ENCODE measurements around the gene P4HB. TPM values are rescaled to one million over a fixed set of nuclear protein-coding genes. Genes with fewer than 3 reads are reported as not detected.

Gene P4HB
- total RNA-seq, 1 donor from 2014 or later, result 203 TPM

DNA sequence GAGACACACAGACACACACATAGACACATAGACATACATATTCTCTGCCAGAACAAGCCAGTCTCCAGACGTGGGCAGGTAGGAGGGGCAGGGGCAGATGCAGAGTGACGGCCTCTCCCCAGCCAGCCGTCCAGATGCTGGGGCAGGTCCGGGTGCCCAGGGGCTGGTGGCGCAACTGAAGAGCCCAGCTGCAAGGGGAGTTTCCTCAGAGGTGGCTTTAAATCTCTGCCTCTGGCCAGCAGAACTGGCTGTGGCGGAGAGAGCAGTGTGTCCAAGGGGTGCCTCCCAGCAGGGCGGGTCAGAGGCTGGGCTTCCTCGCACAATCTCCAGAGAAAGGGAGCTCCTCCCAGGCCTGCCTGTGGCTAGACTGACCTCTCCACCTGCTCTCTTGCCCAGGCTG lies 65.8 kb downstream of the P4HB start:
- Mint-ChIP-seq H3K9me3 (peaks cover 5% of the 10 kb centered on the region), H3K27me3 (ENCODE audit: insufficient read depth, low read depth) (peaks cover 2% of the 10 kb centered on the region), H3K4me3 (no peak overlapping the region), H3K36me3 (no peaks in the 10 kb centered on the region), H3K4me1 (peaks cover 3% of the 10 kb centered on the region), H3K27ac (no peak overlapping the region)
- Histone ChIP-seq H3K9ac (no peak overlapping the region), H4K20me1 (ENCODE audit: low read depth) (no peaks in the 10 kb centered on the region), H3K27ac (no peak overlapping the region), H3F3A (ENCODE audit: low read depth) (peaks cover 25% of the 10 kb centered on the region), H2AFZ (replicated peaks) (no peak overlapping the region), H3K4me2 (no peak overlapping the region), H3K4me1 (no peaks in the 10 kb centered on the region), H3K36me3 (no peaks in the 10 kb centered on the region), H3K4me3 (no peak overlapping the region), H3K9me3 (ENCODE audit: low read depth) (no peaks in the 10 kb centered on the region), H3K27me3 (peaks cover 4% of the 10 kb centered on the region), H3K79me2 (ENCODE audit: low read depth) (no peaks in the 10 kb centered on the region)
- TF ChIP-seq, protein P1, sequence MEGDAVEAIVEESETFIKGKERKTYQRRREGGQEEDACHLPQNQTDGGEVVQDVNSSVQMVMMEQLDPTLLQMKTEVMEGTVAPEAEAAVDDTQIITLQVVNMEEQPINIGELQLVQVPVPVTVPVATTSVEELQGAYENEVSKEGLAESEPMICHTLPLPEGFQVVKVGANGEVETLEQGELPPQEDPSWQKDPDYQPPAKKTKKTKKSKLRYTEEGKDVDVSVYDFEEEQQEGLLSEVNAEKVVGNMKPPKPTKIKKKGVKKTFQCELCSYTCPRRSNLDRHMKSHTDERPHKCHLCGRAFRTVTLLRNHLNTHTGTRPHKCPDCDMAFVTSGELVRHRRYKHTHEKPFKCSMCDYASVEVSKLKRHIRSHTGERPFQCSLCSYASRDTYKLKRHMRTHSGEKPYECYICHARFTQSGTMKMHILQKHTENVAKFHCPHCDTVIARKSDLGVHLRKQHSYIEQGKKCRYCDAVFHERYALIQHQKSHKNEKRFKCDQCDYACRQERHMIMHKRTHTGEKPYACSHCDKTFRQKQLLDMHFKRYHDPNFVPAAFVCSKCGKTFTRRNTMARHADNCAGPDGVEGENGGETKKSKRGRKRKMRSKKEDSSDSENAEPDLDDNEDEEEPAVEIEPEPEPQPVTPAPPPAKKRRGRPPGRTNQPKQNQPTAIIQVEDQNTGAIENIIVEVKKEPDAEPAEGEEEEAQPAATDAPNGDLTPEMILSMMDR (IDR thresholded peaks at IDR 0.05), result no peak
- TF ChIP-seq EZH2phosphoT487 (IDR thresholded peaks at IDR 0.05) (no peak), EZH2 (IDR thresholded peaks at IDR 0.05) (no peak)
- DNase-seq (ENCODE audit: low spot score), result peak; percentile 52

DNA sequence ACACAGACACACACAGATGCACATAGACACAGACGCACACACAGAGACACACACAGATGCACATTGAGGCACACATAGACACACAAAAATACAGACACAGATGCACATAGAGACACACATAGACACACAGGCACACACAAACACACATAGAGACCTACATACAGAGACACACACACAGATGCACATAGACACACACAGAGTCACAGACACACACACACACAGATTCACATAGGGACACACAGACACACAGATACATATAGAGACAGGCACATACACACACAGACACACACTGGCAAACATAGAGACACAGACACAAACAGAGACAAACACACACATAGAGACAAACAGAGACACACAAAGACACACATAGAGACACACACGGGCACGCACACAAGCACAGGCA lies 66.3 kb downstream of the P4HB start:
- Histone ChIP-seq H3K9ac (no peak overlapping the region), H3K4me1 (no peaks in the 10 kb centered on the region), H4K20me1 (ENCODE audit: low read depth) (no peaks in the 10 kb centered on the region), H3F3A (ENCODE audit: low read depth) (peaks cover 25% of the 10 kb centered on the region), H3K79me2 (ENCODE audit: low read depth) (no peaks in the 10 kb centered on the region), H3K4me3 (no peak overlapping the region), H3K36me3 (no peaks in the 10 kb centered on the region), H3K27ac (no peak overlapping the region), H3K27me3 (no peaks in the 10 kb centered on the region), H2AFZ (replicated peaks) (no peak overlapping the region), H3K4me2 (no peak overlapping the region), H3K9me3 (ENCODE audit: low read depth) (no peaks in the 10 kb centered on the region)
- Mint-ChIP-seq H3K36me3 (no peaks in the 10 kb centered on the region), H3K4me3 (no peak overlapping the region), H3K4me1 (peaks cover 3% of the 10 kb centered on the region), H3K27me3 (ENCODE audit: insufficient read depth, low read depth) (peaks cover under 1% of the 10 kb centered on the region), H3K9me3 (peaks cover under 1% of the 10 kb centered on the region), H3K27ac (no peak overlapping the region)
- TF ChIP-seq, protein P1 (IDR thresholded peaks at IDR 0.05), result no peak
- no peak for TF ChIP-seq EZH2phosphoT487 (IDR thresholded peaks at IDR 0.05)
- no peak for TF ChIP-seq EZH2 (IDR thresholded peaks at IDR 0.05)
- no peak for DNase-seq (ENCODE audit: low spot score)

Other genes with a start within 250 kb of the P4HB start
- 44.1 and 58.7 TPM in 2 replicates for gene NPLOC4, start 223.4 kb downstream of the P4HB start, total RNA-seq (ENCODE audit: low replicate concordance)
- 0.93 and 2.2 TPM in 2 replicates for gene TSPAN10, start 223.3 kb downstream of the P4HB start, total RNA-seq (ENCODE audit: low replicate concordance)
- not detected in 2 replicates for gene PDE6G, start 204.0 kb downstream of the P4HB start, total RNA-seq (ENCODE audit: low replicate concordance)
- gene OXLD1, start 193.9 kb downstream of the P4HB start, total RNA-seq (ENCODE audit: low replicate concordance), result 11.9 and 51.4 TPM in 2 replicates
- 22.4 and 27.8 TPM in 2 replicates for gene CCDC137, start 193.8 kb downstream of the P4HB start, total RNA-seq (ENCODE audit: low replicate concordance)
- 31.2 and 40.3 TPM in 2 replicates for gene ARL16, start 176.7 kb downstream of the P4HB start, total RNA-seq (ENCODE audit: low replicate concordance)
- 46.2 and 79.3 TPM in 2 replicates for gene HGS, start 176.5 kb downstream of the P4HB start, total RNA-seq (ENCODE audit: low replicate concordance)
- gene MRPL12, start 157.2 kb downstream of the P4HB start, total RNA-seq (ENCODE audit: low replicate concordance), result 13.2 and 30.9 TPM in 2 replicates
- 9.1 and 29.3 TPM in 2 replicates for gene SLC25A10, start 148.3 kb downstream of the P4HB start, total RNA-seq (ENCODE audit: low replicate concordance)
- not detected in 2 replicates for gene GCGR, start 56.4 kb downstream of the P4HB start, total RNA-seq (ENCODE audit: low replicate concordance)
- 45.6 and 110 TPM in 2 replicates for gene MCRIP1, start 27.2 kb downstream of the P4HB start, total RNA-seq (ENCODE audit: low replicate concordance)
- 0.12 TPM in 1 of 2 replicates, not detected in the other for gene PPP1R27, start 25.5 kb downstream of the P4HB start, total RNA-seq (ENCODE audit: low replicate concordance)
- gene ARHGDIA, start 10.8 kb upstream of the P4HB start, total RNA-seq (ENCODE audit: low replicate concordance), result 25.1 and 47.9 TPM in 2 replicates
- 140 and 156 TPM in 2 replicates for gene ALYREF, start 31.1 kb upstream of the P4HB start, total RNA-seq (ENCODE audit: low replicate concordance)
- gene ANAPC11, start 31.2 kb upstream of the P4HB start, total RNA-seq (ENCODE audit: low replicate concordance), result 100 and 220 TPM in 2 replicates
- gene NPB, start 41.7 kb upstream of the P4HB start, total RNA-seq (ENCODE audit: low replicate concordance), result 2.8 TPM in 1 of 2 replicates, not detected in the other
- 6.8 and 17.0 TPM in 2 replicates for gene PCYT2, start 50.9 kb upstream of the P4HB start, total RNA-seq (ENCODE audit: low replicate concordance)
- 5.1 and 15.2 TPM in 2 replicates for gene SIRT7, start 57.6 kb upstream of the P4HB start, total RNA-seq (ENCODE audit: low replicate concordance)
- gene MAFG, start 67.2 kb upstream of the P4HB start, total RNA-seq (ENCODE audit: low replicate concordance), result 8.1 and 12.9 TPM in 2 replicates
- gene PYCR1, start 76.8 kb upstream of the P4HB start, total RNA-seq (ENCODE audit: low replicate concordance), result 32.6 and 72.2 TPM in 2 replicates
- gene MYADML2, start 86.7 kb upstream of the P4HB start, total RNA-seq (ENCODE audit: low replicate concordance), result 0.11 TPM in 1 of 2 replicates, not detected in the other
- gene NOTUM, start 100.7 kb upstream of the P4HB start, total RNA-seq (ENCODE audit: low replicate concordance), result 0.25 TPM in 1 of 2 replicates, not detected in the other
- gene ASPSCR1, start 117.1 kb upstream of the P4HB start, total RNA-seq (ENCODE audit: low replicate concordance), result 13.1 and 40.9 TPM in 2 replicates
- 53.0 and 85.0 TPM in 2 replicates for gene CENPX, start 162.3 kb upstream of the P4HB start, total RNA-seq (ENCODE audit: low replicate concordance)
- 15.4 and 46.7 TPM in 2 replicates for gene LRRC45, start 162.8 kb upstream of the P4HB start, total RNA-seq (ENCODE audit: low replicate concordance)
- gene RAC3, start 171.1 kb upstream of the P4HB start, total RNA-seq (ENCODE audit: low replicate concordance), result 31.6 and 81.2 TPM in 2 replicates
- gene DCXR, start 177.2 kb upstream of the P4HB start, total RNA-seq (ENCODE audit: low replicate concordance), result 36.5 and 64.9 TPM in 2 replicates
- gene RFNG, start 191.3 kb upstream of the P4HB start, total RNA-seq (ENCODE audit: low replicate concordance), result 13.6 and 41.0 TPM in 2 replicates
- 86.6 and 174 TPM in 2 replicates for gene GPS1, start 191.4 kb upstream of the P4HB start, total RNA-seq (ENCODE audit: low replicate concordance)
- gene DUS1L, start 205.3 kb upstream of the P4HB start, total RNA-seq (ENCODE audit: low replicate concordance), result 54.5 and 76.6 TPM in 2 replicates
- 77.9 and 266 TPM in 2 replicates for gene FASN, start 237.7 kb upstream of the P4HB start, total RNA-seq (ENCODE audit: low replicate concordance)

All from neural progenitor cell (in vitro differentiated cells).